ENCODE measurements around the gene CAMKMT. TPM values are rescaled to one million over a fixed set of nuclear protein-coding genes. Genes with fewer than 3 reads are reported as not detected.

The CAMKMT gene
- total and polyA plus RNA-seq, 10 donors, result 4.1 to 26.1 (median 11.0) TPM

DNA sequence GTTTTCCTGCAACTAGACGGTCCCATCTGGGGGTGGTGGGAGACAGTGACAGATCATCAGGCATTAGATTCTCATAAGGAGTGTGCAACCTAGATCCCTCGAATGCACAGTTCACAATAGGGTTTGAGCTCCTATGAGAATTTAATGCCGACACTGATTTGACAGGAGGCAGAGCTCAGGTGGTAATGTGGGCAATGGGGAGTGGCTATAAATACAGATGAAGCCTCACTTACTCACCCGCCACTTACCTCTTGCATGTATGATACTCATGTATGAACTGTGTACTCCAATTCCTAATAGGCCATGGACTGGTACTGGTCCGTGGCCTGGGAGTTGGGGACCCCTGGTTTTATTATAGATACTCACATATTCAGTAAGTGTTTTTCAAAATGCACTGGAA, 457.3 kb downstream of the CAMKMT start:
- H3K27ac ChIP-seq, result no peak overlapping the region
- peaks cover 0 to 23% (median 0%) of the 10 kb centered on the region in 7 donors for H3K27me3 ChIP-seq (replicated peaks in 1 of 7)
- no peaks in the 10 kb centered on the region for H3K9me3 ChIP-seq
- H3K4me1 ChIP-seq, result no peaks in the 10 kb centered on the region
- intact Hi-C loops (cut with DNase I; ENCODE audit: low total_unique reads), result no loop called here
- 70 to 86% (median 81%) methylated on average over 5 of the region's 5 CpGs for WGBS, 5 donors
- TF ChIP-seq POLR2AphosphoS5 (IDR thresholded peaks at IDR 0.05) (no peak), POLR2A (IDR thresholded peaks at IDR 0.05) (no peak)
- TF ChIP-seq, protein P1, sequence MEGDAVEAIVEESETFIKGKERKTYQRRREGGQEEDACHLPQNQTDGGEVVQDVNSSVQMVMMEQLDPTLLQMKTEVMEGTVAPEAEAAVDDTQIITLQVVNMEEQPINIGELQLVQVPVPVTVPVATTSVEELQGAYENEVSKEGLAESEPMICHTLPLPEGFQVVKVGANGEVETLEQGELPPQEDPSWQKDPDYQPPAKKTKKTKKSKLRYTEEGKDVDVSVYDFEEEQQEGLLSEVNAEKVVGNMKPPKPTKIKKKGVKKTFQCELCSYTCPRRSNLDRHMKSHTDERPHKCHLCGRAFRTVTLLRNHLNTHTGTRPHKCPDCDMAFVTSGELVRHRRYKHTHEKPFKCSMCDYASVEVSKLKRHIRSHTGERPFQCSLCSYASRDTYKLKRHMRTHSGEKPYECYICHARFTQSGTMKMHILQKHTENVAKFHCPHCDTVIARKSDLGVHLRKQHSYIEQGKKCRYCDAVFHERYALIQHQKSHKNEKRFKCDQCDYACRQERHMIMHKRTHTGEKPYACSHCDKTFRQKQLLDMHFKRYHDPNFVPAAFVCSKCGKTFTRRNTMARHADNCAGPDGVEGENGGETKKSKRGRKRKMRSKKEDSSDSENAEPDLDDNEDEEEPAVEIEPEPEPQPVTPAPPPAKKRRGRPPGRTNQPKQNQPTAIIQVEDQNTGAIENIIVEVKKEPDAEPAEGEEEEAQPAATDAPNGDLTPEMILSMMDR (IDR thresholded peaks at IDR 0.05 in 8 of 11, conservative IDR thresholded peaks at IDR 0.05 in 3 of 11), result no peak
- no peak for DNase-seq
- no peak overlapping the region for H3K4me3 ChIP-seq
- no peaks in the 10 kb centered on the region for H3K36me3 ChIP-seq

- no peaks in the 10 kb centered on the region for H3K9me3 ChIP-seq
- no peaks in the 10 kb centered on the region for H3K4me1 ChIP-seq
- TF ChIP-seq, protein P1 (IDR thresholded peaks at IDR 0.05 in 8 of 11, conservative IDR thresholded peaks at IDR 0.05 in 3 of 11), result no peak
- TF ChIP-seq POLR2A (IDR thresholded peaks at IDR 0.05) (no peak), POLR2AphosphoS5 (IDR thresholded peaks at IDR 0.05) (no peak)
- intact Hi-C loops (cut with DNase I; ENCODE audit: low total_unique reads), result no loop called here
- 62 to 72% (median 69%) methylated on average over 6 of the region's 6 CpGs for WGBS, 5 donors
- H3K36me3 ChIP-seq, result no peaks in the 10 kb centered on the region
- no peak overlapping the region for H3K4me3 ChIP-seq
- no peak overlapping the region for H3K27ac ChIP-seq
- H3K27me3 ChIP-seq (replicated peaks in 1 of 7), result peaks cover 0 to 12% (median 0%) of the 10 kb centered on the region in 7 donors
- no peak for DNase-seq
Observed at GRCh38 chr2:44821500-44821899, 459.8 kb downstream of the CAMKMT start.

DNA sequence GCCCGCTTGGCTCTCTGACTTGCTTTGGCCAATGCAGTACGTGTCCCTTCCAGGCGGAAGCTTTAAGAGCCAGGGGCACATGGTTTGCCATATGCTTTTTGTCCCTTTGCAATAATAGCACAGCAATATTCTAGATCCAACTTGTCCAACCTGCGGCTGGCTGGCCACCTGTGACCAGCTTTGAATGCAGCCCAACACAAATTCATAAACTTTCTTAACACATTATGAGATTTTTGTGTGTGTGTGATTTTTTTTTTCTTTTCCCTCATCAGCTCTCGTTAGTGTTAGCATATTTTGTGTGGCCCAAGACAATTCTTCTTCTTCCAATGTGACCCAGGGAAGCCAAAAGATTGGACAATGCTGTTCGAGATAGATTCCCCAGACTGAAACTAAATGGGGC, 460.4 kb downstream of the CAMKMT start:
- no peak overlapping the region for H3K4me3 ChIP-seq
- H3K27me3 ChIP-seq (replicated peaks in 1 of 7), result peaks cover 0 to 7% (median 0%) of the 10 kb centered on the region in 7 donors
- no peaks in the 10 kb centered on the region for H3K36me3 ChIP-seq
- no peaks in the 10 kb centered on the region for H3K4me1 ChIP-seq
- H3K27ac ChIP-seq, result no peak overlapping the region
- no peaks in the 10 kb centered on the region for H3K9me3 ChIP-seq
- intact Hi-C loops (cut with DNase I; ENCODE audit: low total_unique reads), result no loop called here
- 75 to 93% (median 88%) methylated on average over 6 of the region's 6 CpGs for WGBS, 5 donors
- TF ChIP-seq POLR2A (IDR thresholded peaks at IDR 0.05), result no peak
- TF ChIP-seq POLR2AphosphoS5 (IDR thresholded peaks at IDR 0.05), result no peak
- TF ChIP-seq, protein P1 (IDR thresholded peaks at IDR 0.05 in 8 of 11, conservative IDR thresholded peaks at IDR 0.05 in 3 of 11), result no peak
- no peak for DNase-seq

Other genes starting within 250 kb of the CAMKMT start
- 10 to 100 TPM; 52.5 to 86.3 (median 60.2) TPM for gene PPM1B, start 193.1 kb upstream of the CAMKMT start, total RNA-seq
- gene PPM1B, start 193.1 kb upstream of the CAMKMT start, polyA plus RNA-seq, result 10 to 100 TPM; 21.9 to 27.1 (median 25.9) TPM
- under 1 TPM in 5 of 7 donors, not detected in 2; 0.18 to 0.88 (median 0.43) TPM for gene SLC3A1, start 86.5 kb upstream of the CAMKMT start, total RNA-seq
- gene SLC3A1, start 86.5 kb upstream of the CAMKMT start, polyA plus RNA-seq, result under 1 TPM; 0.14 to 0.37 (median 0.19) TPM
- gene PREPL, start 453 bp upstream of the CAMKMT start, total RNA-seq, result 10 to 100 TPM; 20.8 to 34.4 (median 29.2) TPM
- gene PREPL, start 453 bp upstream of the CAMKMT start, polyA plus RNA-seq, result 1 to 10 TPM; 4.0 to 8.3 (median 7.0) TPM

Data from spleen (tissue), 11 donors.